Raji (cell line): ENCODE results near the gene C10orf71.

Source experiments
- POLR2A ChIP-seq: IDR thresholded peaks from 2 replicates; pipeline ENCODE4 v1.6.1; 2011; ENCODE audit warnings: low read depth, low read length, control low read depth; ENCODE audit not compliant: insufficient read depth

Gene C10orf71

DNA sequence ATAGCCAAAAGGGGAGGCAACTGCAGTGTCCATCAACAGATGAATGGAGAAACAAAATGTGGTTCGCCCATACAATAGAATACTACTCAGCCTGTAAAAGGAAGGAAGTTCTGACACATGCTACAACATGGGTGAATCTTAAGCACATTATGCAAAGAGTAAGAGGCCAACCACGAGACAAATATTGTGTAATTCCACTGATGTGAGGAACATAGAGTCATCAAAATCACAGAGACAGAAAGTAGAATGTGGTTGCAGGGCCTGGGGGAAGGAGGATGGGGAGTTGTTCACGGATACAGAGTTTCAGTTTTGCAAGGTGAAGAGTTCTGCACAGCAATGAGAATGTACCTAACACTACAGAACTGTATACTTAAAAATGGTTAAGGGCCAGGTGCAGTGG, 13.7 kb upstream of the C10orf71 start:
- TF ChIP-seq POLR2A: no peak

DNA sequence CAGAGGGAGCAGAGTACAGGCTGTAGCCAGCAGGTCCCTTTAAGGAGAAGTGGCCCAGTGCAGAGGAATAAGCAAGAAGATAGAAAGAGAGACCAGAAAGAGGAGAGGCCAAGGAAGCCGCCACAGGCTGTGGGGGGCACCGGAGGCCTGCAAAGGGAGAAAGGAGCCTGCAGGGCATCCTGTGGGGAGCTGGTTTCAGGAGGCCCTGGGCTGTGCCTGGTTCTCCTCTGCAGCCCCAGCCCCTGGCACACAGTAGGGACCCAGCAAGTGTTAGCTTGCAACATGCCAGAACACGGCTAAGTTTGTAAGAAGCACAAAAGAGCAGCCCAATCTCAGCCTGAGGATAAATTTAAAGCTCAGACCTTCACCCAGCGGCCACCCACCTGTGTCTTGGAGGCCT, 12.3 kb upstream of the C10orf71 start:
- TF ChIP-seq POLR2A: no peak

DNA sequence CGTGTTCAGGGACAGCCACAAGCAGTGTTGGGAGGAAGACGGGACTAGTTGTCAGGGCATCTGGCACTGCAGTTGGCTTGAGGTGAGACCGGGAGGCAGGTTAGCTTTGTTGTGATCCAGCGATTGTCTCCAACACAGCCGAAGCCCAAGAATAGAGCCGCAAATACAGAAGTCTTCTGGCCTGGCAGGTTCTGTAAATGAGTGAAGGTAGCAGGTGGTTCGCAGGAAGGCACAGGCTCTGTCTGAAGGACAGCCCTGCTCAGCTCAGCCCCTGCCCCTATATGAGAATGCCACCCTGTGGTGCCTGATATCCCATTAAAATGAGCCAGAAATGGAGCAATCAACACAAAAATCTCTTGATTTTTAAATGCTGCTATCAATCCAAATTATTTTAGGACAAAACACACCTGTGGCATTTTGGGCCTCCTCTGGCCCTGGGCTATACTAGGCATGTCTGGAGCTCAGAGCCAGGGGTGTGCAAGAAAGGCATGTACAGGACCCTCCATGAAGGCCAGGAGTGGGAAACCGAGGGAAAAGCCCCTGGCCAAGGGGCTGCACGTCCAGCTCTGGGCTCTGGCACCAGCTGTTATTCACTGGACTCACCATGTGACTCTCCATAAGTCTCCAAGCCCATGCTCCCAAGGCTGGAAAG, 11.2 kb upstream of the C10orf71 start:
- no peak for TF ChIP-seq POLR2A

DNA sequence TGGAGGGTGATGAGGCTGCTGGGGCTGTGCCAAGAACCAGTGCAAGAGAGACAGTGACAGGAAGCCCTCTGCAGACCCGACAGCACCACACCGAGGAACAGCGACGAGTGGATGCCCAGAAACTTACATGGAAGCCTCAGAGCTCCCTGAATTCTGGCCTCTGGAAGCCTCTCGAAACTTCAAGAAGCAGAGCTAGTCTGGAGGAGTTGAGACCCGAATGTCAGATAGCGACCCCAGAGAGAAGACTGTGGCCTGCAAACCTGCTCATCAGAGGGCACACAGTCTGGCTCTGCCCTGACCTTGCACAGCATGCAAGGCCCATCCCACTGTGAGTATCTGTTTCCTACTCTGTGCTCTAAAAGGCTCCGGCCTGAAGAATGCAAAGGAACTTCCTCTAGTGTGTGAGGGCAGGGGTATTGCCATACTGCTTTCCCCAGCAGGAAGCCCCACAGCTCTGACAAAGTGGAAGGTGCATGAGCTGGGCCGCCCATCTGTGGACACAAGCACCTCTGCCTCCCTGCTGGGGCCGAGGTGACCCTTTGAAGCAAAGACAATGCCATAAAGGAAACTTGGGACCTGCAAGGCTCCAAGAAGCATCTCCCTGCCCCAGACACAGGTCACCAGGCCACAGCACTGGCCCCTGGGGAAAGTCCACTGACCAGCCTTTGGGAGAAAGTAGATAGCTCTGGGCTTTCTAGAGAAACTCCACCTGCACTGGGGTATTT, 10.5 kb upstream of the C10orf71 start:
- no peak for TF ChIP-seq POLR2A

DNA sequence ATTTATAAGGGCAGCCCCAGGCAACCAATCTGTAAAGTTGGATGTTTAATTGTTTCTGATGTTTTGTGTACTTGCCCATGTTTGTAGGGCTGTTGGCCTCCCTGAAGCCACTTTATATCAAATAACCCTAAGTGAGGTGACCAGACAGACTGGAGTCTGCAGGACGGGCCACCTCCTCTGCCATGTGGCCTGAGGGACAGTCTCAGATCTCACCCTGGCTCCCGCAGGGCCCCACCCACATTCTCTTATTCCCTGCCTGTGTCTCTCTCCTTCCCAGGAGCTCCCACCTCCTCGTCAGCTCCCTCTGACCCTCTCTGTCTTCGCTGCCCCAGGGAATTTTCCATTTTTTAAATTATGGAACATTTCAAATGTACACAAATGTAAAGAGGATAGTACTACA, 9.5 kb upstream of the C10orf71 start:
- TF ChIP-seq POLR2A: no peak

DNA sequence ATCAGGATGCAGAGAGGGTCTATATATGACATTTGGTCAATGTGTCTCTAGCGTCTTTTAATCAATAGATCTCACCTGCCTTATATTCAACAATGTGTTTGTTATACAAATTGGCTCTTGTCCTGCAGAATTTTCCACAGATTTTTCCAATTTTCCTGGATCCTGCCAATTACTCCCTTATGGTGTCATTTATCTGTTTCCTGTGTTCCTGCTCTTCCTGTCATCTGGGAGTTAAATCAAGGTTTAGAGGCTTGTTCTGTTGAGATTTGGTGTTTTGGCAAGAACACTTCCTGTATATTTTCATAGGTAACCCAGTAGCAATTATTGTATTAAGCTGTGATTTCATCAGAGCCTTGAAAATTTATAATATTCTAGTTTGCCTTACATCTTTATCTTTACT, 8.8 kb upstream of the C10orf71 start:
- TF ChIP-seq POLR2A: no peak

DNA sequence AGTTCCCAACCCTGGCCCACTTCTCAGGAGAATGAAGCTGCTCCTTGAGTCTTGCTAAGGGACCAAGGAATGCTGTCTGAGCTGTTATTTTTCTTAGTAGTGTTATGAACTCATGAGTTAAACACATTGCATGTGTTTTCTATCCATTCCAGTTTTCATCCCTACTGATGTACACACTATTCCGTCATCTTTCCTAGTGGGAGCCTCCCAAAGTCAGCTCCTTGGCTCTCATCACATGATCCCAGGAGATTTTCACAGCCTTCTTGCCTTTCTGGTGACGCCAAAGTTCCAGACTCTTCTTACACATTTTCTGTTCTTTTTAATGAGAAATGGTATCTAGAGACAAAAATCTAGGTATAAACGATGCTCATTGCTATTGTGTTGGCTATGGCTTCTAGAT, 8.4 kb upstream of the C10orf71 start:
- no peak for TF ChIP-seq POLR2A

DNA sequence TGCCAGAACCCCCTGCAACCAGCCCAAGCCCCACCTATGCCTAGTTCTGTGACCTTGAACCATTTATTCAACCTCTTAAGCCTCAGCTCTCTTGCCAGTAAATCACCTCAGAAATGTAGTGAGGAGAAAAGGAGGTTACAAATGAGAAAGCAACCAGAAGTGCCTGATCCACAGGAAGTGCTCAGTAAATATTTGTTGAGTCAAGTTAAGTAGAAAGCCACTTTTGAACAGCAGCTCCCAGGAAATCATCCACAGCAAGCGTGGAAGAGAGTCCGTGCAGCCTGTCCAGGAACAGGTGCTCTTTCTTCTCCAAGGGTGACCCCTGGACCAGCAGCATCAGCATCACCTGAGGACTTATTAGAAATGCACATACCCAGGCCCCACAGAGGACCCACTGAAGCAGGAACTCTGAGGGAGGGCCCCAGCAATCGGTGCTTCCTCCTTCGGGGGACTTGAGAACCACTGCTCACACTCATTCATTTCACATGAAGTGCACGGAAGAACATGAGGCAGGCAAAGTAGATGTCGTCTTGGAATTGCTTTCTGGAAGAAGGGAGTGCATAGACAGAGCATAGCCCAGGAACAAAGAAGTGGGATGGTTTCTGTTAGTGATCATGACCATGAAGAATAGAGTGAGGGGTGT, 6.3 kb upstream of the C10orf71 start:
- no peak for TF ChIP-seq POLR2A

DNA sequence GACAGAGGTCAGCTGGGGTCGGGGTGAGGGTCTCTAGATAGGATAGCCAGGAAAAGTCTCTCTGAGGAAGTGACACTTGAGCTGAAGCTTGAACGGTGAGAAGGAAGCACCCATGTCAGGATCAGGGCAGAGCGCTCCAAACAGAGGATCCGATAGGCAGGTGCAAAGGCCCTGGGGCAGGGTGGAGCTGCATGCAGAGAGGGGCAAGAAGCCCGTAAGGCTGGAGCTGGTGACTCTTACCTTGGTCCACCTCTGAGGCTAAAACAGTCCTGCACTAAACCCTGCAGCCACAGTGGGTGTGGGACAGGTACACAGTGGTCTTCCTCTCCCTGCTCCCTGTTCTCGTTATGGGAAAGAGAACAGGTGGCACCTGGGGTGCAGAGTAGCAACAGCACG, 5.8 kb upstream of the C10orf71 start:
- no peak for TF ChIP-seq POLR2A

DNA sequence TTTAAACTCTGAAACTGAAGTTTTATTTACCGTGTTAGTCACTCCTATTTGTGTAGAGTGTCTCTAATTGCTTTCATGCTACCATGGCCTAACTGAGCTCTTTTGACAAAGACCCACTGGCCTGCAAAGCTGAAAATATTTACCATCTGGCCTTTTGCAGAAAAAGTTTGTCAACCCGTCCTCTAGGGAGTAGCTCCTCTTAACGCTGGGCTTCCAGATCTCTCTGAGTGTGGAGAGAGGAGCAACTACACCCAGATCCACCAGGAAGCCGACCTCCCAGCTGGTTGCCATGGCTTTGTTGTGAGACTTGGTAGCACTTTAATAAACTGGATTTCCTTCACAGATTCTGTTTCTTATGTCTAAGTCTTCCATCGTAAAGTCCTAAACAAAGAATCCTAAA, 4.2 kb upstream of the C10orf71 start:
- TF ChIP-seq POLR2A: no peak

DNA sequence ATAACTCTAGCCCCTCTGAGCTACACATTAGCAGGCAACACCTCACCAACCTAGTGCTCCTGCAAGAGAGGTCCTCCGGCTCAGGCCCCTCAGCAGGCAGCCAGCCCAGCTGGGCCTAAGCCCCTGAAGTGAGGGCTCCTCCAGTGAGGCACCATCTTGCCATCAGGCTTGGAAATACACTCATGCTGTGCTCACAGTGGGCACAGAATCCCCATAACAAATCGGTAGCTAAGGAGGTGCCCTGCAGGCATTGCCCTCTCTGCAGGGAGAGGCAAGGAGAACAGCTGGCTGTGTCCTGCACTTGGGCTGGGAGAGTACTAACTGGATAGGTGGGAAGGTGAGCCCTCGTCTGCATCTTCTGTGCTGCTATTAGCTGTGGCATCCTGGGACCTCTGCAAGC, 3.7 kb upstream of the C10orf71 start:
- TF ChIP-seq POLR2A: no peak

DNA sequence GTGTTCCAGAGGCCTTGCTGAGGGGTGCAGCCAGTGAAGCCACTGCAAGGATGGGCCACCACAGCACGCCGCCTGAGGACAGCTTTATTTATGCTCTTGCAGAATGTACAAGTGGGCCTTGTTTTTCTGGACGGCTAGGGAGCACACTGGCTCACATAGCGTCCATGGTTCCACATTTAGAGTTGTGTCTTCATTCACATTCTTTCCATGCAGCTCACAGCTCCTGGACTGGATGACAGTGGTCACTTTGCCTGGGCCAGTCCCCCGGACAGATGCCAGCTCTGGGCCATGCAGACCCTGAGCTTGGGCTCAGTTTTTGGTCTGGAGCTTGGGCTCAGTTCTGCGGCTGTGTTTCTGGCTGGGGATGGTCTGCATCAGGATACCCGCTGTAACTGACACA, 2.6 kb upstream of the C10orf71 start:
- no peak for TF ChIP-seq POLR2A

DNA sequence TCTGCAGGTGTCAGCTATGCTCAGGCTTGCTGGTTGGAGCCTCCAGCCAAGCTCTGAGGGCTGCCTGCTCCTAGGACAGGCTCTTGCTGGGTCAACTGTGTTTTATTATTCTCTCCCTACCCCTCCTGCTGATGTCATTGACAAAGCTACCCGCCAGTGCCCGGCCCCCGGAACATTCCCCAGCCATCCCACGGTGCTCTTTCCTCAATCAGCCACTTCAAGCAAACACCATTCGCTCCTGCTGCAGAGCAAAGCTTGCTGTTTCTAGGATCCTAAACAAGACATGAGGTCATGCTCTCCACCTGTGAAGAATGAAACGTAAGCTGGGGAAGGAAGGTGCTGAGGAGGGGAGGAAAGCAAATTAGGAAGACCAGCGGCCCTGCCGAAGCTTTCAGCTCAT, 2.1 kb upstream of the C10orf71 start:
- TF ChIP-seq POLR2A: no peak

DNA sequence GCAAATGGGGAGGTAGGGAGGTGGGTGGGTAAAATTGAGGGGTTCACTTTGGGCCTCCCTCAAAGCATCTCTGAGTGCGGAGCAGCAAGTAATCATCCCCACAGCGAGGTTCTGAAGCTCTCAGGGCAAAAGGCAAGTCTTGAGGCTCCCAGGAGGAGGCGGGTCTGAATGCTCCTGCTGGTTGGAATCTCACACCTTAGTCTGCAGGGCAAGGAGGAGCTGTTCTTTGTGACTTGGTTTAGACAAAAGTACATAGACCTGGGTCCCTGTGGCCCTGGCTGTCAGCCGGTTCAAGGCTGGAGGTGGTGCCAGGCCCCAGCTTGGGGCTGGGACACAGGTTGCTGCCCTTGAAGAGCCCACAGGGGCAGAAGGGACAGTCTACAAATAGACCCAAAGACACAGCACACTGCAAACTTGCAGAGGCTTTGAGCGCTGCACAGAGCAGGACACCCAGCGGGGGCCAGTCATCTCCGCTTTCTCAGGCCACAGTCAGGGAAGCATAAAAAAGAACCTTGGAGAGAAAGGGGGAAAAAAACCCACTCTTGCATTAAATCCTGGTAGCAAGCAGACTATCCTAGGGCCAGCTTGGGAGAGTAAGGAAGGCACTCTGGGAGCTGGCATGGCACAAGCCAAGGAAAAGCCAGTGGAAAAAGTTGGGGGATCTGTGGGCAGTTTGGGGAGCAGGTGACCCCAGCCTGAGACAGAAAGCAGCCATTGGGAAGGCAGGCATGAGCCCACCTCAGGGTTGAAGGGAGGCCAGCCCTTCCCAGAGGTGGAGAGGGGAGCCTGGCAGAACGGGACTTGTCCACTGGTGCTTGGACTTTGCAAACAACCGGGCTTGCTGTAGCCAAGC, 926 bp upstream of the C10orf71 start:
- TF ChIP-seq POLR2A: no peak

DNA sequence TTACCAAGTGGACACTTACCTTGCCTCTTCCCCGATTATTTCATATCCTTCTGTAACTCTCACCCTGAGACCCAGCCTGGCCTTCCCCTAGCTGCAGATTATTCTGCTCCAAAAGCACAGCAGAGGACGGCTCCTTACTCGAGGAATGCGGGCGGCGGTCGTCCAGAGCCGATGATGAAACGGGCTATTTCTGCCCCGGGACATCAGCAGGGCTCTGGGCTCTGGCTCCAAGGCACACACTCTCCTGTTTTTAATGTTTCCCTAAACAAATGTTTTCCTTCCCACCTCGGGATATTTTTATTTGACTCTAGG, 343 bp upstream of the C10orf71 start:
- TF ChIP-seq POLR2A: no peak

DNA sequence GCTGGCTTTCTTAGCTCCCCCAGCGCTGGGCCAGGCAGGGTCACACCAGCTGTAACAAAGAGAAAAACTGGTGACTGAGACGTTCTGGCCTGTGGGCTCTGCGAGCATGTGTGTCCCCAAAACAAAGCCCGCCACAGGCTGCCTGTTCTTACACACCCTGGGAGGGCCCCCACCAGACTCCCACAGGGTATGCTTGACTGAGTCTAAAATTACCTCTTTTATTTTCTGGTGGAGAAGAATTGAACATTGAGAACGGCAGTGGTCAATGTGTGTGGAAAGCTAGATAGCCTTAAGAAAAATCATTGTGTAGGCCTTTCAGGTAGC, 808 bp downstream of the C10orf71 start:
- TF ChIP-seq POLR2A: no peak
